GM21423 (cell line): ENCODE measurements around the gene ABR.

Experiments
- ATAC-seq: cut with Tn5 transposase; IDR thresholded peaks from one replicate; pipeline ENCODE4 v1.9.1; 2021; ENCODE audit warnings: mild to moderate bottlenecking, moderate library complexity; ENCODE audit not compliant: unreplicated experiment

ABR gene

DNA sequence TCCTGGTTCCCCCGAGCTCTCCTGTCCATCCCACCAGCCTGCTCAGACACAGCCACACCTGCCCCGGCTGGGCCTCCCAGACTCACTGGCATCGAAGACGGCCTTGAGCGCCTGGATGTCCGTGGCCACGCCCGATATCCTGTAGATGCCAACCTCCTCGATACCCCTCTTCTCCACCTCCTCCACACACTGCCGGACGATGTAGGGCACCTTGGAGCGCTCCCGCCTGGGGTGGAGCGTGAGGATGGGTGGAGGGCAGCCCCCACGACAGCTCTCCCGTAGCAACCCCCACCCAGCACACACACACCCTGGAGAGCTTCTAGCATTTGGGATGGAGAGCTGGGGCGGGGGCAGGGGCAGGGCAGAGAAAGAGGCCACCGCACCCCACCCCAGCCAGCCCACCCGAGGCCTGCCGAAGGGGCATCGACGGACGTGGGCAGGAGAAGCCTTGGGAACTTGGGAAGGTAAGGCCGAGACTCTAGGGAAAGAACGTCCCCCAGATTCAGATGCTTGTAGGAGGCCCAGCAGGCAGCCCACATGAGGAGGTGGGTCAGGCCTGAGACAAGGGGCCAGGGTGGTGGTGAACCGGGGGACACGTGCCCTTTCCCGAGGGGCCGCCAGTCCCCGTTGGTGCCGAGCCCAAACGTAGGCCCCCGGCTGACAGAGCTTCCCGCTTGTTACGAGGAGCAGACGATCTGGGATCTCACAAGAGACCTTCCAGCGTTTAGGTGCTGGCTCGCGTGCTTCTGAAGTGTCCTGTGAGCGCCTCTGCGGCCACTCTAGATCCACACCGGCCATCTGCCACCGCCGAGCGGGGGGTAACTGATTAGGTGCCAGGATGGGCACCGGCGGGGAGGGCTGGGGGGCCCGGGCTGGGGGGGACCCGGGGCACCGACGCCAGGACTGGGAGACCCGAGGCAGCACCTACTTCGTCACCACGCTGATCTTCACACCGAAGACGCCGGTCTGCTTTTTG lies 167.7 kb downstream of the ABR start:
- no peak for ATAC-seq

DNA sequence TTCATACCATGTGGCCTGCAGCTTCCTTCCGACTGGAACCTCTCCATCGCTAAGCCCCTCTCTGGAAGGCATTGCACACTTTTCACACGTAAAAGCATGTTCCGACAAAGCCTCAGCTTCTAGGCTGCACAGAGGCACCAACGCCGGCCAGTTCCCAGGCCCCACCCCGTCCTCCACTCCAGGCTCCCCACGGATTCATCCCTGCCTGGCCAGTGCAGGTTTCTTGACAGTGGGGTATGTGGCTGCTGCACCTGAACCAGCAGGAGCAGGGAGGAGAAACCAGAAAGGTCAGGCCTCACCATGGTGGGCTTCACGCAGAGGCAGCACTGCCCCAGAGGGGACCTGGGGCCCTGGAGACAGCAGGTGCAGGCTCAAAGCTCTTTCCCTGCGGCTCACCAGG lies 168.6 kb downstream of the ABR start:
- no peak for ATAC-seq

DNA sequence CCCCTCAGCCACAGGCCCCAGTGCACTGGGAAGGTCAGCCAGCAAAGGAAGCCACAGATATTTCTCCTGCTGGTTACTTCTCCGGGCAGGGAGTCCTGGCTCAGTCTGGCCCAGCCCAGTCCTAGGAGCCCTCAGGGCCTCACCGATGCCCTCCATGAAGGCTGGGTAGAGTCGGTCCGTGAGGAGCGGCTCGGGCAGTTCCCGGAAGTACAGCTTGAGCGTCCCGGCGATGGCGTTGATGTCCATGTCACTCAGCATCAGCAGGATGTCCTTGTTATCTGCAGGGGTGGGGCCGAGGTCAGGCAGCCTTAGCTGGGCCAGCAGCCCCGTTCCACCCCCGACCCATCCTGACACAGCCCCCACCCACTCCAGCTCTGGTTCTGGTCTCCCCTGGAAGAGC lies 169.2 kb downstream of the ABR start:
- no peak for ATAC-seq

DNA sequence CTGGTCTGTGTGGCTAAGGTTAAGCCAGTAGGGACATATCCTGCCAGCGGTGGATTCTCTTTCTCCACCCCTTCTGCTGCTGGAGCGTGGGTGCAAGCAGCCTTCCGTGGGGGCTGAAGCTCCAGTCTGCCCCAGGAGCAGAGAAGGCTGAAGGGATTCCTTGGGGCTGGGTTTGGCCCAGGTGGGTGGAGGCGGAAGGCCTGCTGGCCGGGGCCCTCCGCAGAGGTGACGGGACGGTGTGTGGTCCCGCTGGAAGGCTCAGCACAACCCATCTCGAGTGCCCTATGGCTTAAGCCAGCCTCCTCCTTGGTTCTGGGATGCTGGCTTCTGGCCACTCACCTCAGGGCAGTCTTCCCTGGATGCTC lies 169.7 kb downstream of the ABR start:
- no peak for ATAC-seq

DNA sequence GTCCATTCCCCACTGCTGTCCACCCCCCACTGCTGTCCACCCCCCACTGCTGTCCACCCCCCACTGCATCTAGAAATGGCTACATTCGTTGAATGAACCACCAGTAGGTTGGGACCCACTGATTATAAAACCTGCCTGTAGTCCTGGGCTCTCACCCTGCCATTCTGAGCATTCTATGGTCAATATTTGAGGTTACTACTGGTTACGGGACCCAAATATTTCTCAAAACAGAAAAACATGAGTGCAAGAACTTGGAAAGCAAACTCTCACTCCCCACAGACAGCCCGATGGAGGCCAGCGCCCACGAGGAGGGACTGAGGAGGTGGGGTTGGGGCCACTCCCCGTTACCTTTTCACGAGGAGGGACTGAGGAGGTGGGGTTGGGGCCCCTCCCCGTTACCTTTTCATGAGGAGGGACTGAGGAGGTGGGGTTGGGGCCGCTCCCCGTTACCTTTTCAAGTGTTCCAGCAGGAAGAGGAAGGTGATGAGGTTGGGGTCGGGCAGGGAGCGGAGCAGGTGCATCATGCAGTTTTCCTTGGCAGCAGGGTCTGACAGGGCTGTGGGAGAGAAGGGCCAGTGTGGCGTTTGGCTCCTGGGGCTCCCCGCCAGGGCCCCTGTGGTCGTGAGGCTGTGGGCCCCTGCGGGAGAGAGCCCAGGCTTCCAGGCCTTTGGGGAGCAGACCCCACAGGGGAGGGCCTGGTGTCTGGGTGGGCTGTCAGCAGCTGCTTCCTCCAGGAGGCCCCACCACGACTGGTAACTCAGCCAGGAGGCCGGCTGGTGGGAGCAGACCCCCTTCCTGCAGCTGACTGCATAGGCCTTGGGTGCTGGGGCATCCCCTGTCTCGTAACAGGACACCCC lies 170.3 kb downstream of the ABR start:
- no peak for ATAC-seq

DNA sequence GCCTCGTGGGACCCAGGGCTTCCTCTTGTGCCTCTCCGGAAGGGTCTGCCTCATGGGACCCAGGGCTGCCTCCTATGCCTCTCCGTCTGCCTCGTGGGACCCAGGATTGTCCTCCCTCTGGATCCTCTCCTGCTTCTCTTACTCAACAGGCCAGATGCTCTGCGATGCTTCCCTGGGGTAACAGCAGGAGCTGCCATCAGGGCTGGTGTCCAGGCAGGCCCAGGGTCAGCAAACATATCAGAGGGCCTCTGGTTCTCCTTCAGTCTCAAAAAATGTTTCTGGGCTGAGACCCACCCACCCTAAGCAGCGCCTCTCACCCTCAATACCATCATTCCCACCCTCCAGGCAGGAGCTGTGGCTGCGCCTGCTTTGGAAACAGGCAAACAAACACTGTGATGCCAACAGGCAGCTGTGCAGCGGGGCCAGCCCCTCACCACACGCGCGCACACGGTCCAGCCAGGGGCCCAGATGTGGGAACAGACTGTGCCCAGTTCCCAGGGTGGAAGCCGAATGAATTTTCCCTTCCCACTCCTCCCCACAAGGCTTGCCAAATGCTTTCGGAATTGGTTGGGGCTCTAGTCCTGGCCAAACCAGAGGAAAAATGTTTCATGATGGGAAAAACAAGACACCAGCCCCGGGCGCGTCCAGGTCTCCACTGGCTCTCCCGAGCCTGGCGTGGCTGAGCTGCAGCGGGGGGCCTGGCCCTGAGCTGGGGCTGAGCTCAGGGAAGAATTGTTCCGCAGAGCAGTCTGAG lies 171.6 kb downstream of the ABR start:
- no peak for ATAC-seq

DNA sequence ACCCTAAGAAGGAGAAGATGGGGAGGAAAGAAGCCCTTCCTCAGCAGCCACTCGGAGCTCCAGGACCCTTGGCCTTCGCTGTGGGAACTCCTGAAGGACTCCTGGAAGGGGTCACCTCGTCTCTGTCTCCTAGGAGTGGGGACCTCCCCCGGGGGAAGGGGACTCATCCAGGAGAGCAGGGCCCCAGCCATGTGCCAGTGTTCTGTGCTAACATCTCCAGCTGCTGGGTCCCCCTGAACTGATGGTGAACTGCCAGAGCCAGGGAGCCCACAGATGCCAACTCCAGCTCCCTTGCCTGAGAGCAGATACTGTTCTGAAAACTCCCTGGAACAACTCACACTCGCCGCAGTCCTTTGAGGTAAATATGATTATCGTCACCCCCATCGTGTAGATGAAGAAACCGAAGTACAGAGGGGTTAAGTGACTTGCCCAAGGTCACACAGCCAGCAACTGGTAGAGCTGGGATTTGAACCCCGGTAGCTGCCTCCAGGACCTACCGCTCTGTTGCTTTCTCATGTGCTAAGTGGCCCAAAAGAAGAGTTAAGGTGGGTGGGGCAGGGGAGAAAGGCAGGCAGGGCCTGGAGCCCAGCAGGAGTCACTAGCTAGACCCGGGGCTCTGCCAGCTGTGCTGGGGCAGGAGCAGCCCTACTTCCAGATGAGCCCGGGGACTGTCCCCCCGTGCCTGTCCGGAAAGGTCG lies 172.3 kb downstream of the ABR start:
- no peak for ATAC-seq

DNA sequence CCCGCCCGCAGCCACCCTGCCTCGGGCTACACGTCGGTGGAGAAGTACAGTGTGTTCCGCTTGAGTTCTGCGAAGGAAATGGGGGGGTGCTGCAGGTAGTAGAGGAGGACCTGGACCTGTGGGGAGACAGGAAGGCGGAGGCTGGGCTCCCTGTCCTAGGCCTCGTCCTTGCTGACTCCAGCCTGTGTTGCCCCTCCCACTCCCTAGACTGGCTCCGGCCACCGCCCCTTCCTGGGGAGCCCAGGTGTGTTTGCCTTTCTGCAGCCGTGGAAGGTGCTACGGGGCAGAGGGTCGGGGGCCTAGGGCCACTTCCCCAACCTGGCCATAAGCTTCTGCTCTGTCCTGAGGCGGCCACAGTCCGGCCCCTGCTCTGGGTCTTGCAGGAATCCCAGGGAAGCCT lies 173.7 kb downstream of the ABR start:
- no peak for ATAC-seq

DNA sequence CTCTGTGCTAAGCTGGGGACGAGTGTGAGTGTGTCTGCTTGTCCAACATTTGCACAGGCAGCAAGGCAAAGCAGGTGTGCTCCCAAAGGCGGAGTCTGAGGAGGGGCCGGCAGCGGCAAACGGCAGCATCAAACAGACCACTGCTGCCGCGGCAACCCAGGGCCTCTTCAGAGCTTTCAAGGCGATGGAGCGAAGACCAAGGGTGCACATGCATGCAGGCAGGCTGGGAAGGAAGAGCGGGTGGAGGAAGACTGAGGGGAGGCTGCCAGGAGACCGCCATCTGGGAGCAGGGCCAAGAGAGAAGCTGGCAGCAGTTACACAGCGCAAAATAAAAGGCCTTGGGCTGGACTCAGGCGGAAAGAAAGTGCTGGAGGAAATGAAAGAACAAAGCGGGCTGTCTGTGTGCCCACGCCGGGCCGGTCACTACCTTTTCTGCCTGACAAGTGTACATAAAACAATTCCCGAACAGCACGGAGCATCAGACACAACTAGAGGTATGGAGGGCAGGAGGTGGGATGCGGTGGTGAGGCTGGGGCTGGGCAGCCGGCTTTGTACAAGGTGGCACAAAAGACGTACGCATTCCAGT lies 174.3 kb downstream of the ABR start:
- no peak for ATAC-seq

DNA sequence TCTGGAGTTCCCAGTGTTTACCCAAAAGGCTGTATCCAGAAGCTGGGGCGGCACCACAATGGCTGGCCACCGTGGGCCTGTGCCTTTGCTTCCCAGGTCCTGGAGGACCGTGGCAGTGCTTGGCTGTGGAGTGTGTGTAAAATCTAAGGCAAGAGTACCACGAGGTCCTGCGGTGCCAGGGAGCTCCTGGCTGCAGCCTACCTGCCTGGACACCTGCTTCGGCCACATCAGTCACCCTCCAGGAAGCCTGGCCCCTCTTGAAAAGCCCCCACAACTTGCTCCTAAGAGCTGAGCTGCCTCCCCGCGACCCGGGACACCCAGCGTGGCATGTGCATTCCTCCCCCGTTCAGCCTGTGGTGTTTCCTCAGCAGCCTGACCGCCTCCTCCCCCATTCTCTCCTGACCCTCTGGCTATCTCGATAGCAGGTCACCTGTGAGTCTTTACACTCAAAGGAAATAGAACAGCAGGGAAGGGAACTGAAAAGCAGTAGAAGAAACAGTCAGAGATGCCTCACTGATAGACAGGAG lies 174.9 kb downstream of the ABR start:
- ATAC-seq = no peak

DNA sequence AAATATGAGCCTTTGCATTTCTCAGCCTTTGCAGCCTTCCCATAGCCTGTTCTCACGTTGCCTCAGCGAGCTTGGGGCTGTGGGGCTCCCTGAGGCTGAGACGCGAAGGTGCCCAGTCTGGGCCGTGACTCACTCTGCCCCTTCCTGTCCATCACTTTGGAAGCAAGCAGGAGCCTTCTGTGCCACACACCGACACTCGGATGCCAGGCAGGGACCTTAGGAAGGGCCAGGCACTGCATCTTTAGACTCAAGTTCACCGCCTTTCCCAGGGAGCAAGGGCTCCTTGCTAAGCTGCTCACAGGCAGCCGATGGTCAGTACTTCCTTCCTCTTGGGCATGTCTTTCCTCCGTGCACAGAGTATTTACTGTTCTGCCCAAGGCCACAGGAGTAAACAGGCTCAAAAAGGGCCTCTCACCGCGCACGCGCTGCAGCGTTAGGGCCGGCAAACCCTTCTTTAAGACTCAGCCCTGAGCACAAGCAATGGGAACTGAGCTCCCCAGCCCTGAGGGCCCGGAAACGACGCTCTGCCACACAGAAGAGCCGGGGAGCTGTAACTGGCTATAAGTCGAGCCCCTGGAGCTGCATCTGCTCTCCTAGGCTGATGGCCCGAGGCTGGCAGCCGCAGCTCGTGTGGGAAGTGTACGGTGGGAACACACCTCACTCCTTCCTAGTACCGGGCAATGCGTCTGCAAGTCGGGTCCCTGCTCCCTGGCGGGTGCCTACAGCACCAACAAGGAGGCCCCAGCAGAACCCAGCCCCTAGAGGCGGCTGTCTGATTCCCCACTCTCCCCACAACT lies 175.6 kb downstream of the ABR start:
- ATAC-seq = no peak

DNA sequence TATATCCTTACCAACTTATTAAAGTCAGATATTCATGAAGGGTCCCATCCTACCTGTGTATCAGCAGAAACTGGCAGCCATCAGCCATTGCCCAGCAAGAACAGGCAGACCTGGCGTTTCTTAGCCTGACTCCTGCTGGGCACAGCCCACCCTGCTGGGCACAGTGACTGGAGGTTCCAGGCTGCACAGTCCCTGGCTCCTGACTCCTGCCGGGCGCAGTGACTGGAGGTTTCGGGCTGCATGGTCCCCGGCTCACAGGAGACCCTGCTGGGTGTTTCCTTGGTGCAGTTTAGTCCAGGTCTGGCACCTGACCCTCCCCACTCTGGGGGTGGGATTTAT lies 176.2 kb downstream of the ABR start:
- no peak for ATAC-seq

DNA sequence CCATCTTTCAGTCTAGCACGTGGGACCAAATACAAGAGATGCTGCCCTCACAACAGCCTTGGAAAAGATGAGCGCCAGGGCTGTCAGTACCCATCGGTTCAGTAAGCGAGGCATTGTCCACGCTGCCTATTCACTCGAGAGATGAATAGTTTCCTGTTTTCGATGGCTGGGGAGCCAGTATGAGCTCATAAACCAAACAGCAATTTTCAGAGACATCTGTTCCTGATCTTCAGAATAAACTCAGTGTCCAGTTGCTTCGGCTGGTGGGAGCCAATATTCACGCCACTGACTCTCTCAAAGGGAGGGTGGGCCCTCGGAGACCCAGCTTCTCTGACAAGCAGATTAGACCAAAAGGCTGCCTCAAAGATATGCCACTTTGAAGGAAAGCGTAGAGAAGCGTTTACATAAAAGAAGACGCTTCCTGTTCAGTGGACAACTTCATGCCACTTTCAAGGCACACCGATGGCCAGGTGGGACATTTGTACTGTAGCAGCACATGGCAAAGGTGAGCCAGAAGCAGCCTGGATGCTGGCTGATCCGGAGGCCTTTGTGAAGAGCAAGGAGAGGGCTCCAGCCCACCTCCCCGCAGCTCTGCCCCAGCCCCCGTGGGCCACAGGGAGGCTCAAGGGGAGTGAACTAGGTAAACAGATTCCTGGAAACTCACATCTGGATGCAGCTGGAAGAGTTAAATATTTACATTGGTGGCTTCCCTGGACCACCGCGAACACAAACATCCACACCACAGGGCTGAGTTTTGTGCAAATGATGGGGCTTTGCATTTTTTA lies 176.8 kb downstream of the ABR start:
- no peak for ATAC-seq

DNA sequence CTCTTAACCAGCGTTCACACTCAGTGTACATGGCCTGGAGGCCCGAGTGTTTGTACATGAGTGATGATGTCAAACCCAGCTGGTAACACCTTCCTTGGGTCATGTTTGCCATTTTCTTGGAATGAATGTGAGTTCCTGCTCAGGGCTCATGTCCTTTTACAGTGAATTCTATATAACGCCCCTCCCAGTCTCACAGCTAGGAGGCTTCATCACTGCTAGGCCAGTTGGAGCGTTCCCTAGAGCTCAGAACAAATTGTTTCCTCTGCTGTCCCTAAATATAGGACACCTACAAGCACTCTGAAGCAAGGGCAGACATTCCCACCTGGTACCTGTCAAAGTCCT lies 177.4 kb downstream of the ABR start:
- no peak for ATAC-seq

DNA sequence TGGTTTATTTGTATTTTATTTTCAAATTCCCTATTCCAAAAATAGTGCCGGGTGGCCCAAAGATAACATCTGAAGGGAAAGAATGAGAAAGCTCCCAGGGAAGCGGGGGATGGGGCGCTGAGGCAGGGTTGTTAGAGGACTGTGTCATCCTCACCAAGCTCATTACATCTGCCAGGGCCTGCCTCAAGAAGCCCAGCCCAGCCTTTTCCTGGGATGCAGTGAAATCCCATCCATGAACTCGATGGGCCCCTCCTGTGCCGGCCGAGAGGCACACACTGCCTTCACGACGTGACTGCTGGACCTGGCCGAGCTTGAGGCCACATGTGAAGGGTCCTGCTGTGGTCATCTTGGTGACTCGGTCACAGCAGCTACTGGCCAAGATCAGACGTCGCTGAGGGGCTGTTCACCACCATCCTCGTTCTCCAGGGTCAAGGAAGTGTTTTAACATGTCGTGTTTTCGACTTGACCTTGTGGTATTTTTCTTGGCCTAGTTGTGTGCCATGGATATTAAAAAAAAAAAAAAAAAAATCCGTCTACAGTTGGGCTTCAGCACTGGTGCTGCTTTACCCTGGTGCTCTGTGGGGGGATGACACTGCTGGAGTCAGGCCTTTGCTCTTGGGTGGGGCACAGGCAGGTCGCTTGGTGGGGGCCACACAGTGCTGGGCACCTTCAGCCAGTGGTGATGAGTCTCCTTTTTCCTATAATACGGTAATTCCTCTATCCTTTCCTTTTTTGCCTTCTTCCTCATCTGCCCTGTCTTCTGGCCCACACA lies 178.0 kb downstream of the ABR start:
- no peak for ATAC-seq

DNA sequence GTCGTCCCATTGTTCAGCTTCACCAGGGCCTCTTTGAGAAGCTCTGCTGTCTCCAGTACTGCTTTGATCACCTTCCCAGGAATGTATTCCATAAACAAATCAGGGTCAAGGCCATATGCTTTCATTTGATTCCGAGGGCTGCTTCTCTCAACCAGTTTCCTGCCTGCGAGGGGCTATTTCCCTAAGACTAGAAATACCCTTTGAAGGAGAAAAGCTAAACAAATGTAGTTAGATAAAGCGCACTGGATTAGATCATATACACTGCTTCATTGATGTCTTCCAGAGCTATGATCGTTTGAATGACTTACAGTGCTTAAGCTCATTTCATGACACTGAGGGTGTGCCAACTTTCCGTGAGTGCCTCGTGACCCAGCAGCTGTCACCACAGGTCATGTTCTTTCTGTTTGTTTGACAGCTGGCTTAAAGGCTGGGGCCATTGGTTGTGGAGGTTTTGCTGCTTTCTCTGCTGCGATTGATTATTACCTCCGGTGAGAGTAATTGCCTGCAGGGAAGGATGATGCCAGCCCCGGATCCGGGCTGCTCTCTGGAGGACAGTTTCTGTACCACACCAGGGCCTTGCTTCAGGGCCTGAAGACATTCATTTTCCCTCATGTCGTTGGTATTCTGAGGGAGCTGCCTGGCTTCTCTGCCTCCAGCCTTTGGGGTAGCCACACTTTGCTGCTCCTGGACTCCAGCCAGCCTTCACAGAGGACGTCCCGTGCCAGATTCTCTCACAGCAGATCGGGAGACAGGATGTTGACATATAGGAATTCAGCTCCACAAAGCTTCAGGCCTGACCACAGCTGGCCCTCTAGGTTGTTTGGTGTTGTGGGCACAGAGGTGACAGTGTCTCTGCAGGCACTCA lies 179.0 kb downstream of the ABR start:
- ATAC-seq = no peak

DNA sequence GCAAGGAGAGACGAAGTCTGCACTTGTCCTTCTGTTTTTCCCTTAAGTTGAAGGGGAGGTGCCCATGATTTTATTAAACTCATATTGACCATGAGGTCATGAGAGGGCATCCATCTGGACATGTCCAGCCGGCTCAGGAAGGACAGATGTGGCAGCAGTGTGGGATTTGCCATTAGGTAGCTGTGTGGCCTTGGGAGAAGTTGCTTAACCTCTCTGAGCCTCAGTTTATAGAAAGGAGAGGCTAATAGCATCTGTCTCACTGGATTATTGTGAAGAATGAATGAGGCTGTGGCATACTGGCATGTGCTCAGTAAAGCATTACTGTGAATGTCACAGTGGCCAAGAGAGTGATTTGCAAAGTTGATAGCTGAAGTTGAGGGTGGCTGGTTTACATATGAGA lies 181.7 kb downstream of the ABR start:
- ATAC-seq = no peak
